Natural killer cell (primary cell): Measurements from ENCODE around the gene ARHGAP30. TPM values are rescaled to one million over a fixed set of nuclear protein-coding genes. Genes with fewer than 3 reads are reported as not detected.

Experiments
- ATAC-seq, 3 donors: fragments of 150-1000 bp in 2 of 3; fragments of 200-7000 bp in 1 of 3; cut with Tn5 transposase; 1 replicate in 1 of 3; 2 replicates in 2 of 3; pipeline ENCODE4 v1.10.0; 2021; ENCODE audit warnings: mild to moderate bottlenecking in 2 of 3, moderate library complexity in 2 of 3
- DNase-seq, 2 donors: peaks; one replicate each; pipeline versions ENCODE4 v3.0.0 to v3.0.0-alpha.2; 2013 to 2021; ENCODE audit warnings: mixed read lengths in 1 of 2
- H3K27ac ChIP-seq: one replicate; pipeline ENCODE4 v1.5.1; 2013; ENCODE audit warnings: mild to moderate bottlenecking, low read length
- H3K27me3 ChIP-seq: one replicate; pipeline ENCODE4 v1.6.1; 2013; ENCODE audit warnings: low read length; ENCODE audit not compliant: control insufficient read depth, insufficient read depth
- H3K36me3 ChIP-seq: one replicate; pipeline ENCODE4 v1.6.1; 2013; ENCODE audit warnings: low read length; ENCODE audit not compliant: control insufficient read depth, insufficient read depth
- H3K4me1 ChIP-seq: one replicate; pipeline ENCODE4 v1.6.1; 2013; ENCODE audit warnings: low read length; ENCODE audit not compliant: control insufficient read depth, insufficient read depth
- H3K4me3 ChIP-seq: one replicate; pipeline ENCODE4 v1.5.1; 2013; ENCODE audit warnings: low read length
- H3K9me3 ChIP-seq: one replicate; pipeline ENCODE4 v1.6.1; 2013; ENCODE audit warnings: low read length; ENCODE audit not compliant: control insufficient read depth, insufficient read depth
- H3K27ac Mint-ChIP-seq, 2 donors: one replicate each; pipeline ENCODE4 v1.8.0; 2022; ENCODE audit warnings: mild to moderate bottlenecking in 2 of 2, mixed read lengths in 2 of 2, moderate library complexity in 1 of 2
- H3K27me3 Mint-ChIP-seq, 2 donors: one replicate each; pipeline ENCODE4 v1.8.0; 2022; ENCODE audit warnings: low read depth in 2 of 2, mixed read lengths in 2 of 2
- H3K36me3 Mint-ChIP-seq: one replicate; pipeline ENCODE4 v1.8.0; 2022; ENCODE audit warnings: mixed read lengths
- H3K4me1 Mint-ChIP-seq, 2 donors: one replicate each; pipeline ENCODE4 v1.8.0; 2022; ENCODE audit warnings: mixed read lengths in 2 of 2
- H3K4me3 Mint-ChIP-seq: one replicate; pipeline ENCODE4 v1.8.0; 2022; ENCODE audit warnings: mild to moderate bottlenecking, moderate library complexity, mixed read lengths
- H3K9me3 Mint-ChIP-seq, 2 donors: one replicate each; pipeline ENCODE4 v1.8.0; 2022; ENCODE audit warnings: mixed read lengths in 2 of 2
- WGBS: methylation state at CpG from one replicate; pipeline ENCODE4 v1.1.7; 2013; ENCODE audit warnings: missing lambda C conversion rate; ENCODE audit not compliant: insufficient coverage; 5-methylcytosine and 5-hydroxymethylcytosine counted together
- intact Hi-C: fragments of 100-400 bp; cut with micrococcal nuclease; formaldehyde crosslinking; loops from one replicate; pipeline ENCODE4 v1.14.2; 2022
- total RNA-seq, 4 donors: library from RNA; stranded (reverse); fragments of 120-200 nt in 1 of 4; gene quantifications; one replicate each; pipeline versions ENCODE4 v1.2.3 to v1.2.4, GENCODE V29; 2013 to 2022
- TF ChIP-seq, protein P1 (sequence below): fragments of 200-600 bp; IDR thresholded peaks from one replicate; pipeline ENCODE4 v1.8.0; 2022; ENCODE audit warnings: antibody characterized with exemption

The ARHGAP30 gene
- total RNA-seq, 3 donors from 2014 or later (not counting 1 experiment from before 2014, with no cell fraction given) = 246 to 310 (median 272) TPM

DNA sequence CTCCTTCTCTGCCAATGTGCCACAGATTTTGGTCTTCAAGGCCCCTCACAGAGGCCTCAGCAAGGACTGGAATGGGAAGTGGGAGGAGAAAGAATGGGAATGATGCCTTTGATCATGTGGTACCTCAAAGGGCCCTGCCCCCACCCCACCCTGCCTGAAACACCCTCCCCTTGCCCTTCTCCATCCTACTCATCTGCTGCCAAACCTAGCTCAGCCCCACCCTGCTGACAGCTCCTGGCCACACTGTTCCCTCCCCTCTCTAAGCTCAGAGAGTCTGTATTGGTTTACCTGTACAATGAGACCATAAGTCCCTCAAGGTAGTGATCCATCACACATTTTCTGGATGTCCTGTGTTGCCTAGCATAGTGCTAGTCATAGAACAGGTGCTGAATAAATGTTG, 6.7 kb upstream of the ARHGAP30 start:
- ATAC-seq = no peak
- H3K36me3 ChIP-seq = no peaks in the 10 kb centered on the region
- H3K27ac Mint-ChIP-seq = no peak overlapping the region
- H3K9me3 ChIP-seq = no peaks in the 10 kb centered on the region
- TF ChIP-seq, protein P1, sequence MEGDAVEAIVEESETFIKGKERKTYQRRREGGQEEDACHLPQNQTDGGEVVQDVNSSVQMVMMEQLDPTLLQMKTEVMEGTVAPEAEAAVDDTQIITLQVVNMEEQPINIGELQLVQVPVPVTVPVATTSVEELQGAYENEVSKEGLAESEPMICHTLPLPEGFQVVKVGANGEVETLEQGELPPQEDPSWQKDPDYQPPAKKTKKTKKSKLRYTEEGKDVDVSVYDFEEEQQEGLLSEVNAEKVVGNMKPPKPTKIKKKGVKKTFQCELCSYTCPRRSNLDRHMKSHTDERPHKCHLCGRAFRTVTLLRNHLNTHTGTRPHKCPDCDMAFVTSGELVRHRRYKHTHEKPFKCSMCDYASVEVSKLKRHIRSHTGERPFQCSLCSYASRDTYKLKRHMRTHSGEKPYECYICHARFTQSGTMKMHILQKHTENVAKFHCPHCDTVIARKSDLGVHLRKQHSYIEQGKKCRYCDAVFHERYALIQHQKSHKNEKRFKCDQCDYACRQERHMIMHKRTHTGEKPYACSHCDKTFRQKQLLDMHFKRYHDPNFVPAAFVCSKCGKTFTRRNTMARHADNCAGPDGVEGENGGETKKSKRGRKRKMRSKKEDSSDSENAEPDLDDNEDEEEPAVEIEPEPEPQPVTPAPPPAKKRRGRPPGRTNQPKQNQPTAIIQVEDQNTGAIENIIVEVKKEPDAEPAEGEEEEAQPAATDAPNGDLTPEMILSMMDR = no peak
- no peak overlapping the region for H3K4me3 Mint-ChIP-seq
- DNase-seq = no peak
- peaks cover 0 to 2% of the 10 kb centered on the region in 2 donors for H3K27me3 Mint-ChIP-seq
- peaks cover 13 to 24% of the 10 kb centered on the region in 2 donors for H3K4me1 Mint-ChIP-seq
- no peaks in the 10 kb centered on the region for H3K36me3 Mint-ChIP-seq
- intact Hi-C loops = loop anchor here (10.0 kb wide), 1 partner anchor 1252 kb away; the partner anchor contains the start of gene SLAMF8
- no peak overlapping the region for H3K27ac ChIP-seq
- no peaks in the 10 kb centered on the region for H3K9me3 Mint-ChIP-seq
- no peaks in the 10 kb centered on the region for H3K27me3 ChIP-seq
- H3K4me3 ChIP-seq = no peak overlapping the region
- peaks cover 11% of the 10 kb centered on the region for H3K4me1 ChIP-seq

DNA sequence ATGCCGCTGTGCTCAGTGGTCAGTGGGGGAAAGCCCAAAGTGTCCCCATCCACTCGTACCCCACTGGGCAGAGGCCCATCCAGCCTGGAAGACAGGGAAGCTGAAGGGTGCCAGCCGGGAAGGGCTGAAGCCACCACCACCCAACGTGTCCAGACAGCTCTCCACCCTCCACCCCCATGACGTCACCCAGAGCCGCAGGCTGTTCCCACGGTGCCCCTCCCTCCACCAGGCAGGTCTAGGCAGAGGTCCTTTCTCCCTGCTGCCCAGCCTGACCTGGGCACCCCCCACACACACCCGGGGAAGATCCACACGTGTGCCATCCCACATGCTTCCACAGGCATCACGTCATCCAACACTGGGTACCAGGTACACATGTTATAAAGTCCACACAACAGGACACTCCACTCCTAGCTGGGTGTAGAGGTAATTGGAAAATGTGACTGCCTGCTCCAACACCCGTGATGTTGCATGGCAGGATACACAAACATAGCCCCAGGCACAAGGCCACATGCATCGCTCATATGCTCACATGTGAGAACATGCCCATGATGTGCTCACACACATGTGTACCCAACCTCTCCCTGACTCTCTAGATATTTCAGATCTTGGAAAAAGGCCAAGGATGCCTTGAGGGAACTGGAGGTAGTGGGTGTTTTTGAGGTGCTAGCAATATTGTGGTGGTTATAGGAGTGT, 5.1 kb upstream of the ARHGAP30 start:
- no peaks in the 10 kb centered on the region for H3K27me3 ChIP-seq
- ATAC-seq (no peak), DNase-seq (no peak)
- Mint-ChIP-seq H3K27me3 (no peaks in the 10 kb centered on the region), H3K36me3 (no peaks in the 10 kb centered on the region), H3K4me1 (peaks cover 24 to 40% of the 10 kb centered on the region in 2 donors), H3K27ac (peak overlapping the region in 1 of 2 donors; percentile 48), H3K4me3 (no peak overlapping the region), H3K9me3 (no peaks in the 10 kb centered on the region)
- TF ChIP-seq, protein P1 = no peak
- H3K36me3 ChIP-seq = no peaks in the 10 kb centered on the region
- H3K27ac ChIP-seq = no peak overlapping the region
- H3K9me3 ChIP-seq = no peaks in the 10 kb centered on the region
- intact Hi-C loops = loop anchor here (10.0 kb wide), 1 partner anchor 1250 kb away; the partner anchor contains the start of gene SLAMF8
- peaks cover 27% of the 10 kb centered on the region for H3K4me1 ChIP-seq
- H3K4me3 ChIP-seq = no peak overlapping the region
- 89% methylated on average over 12 of the region's 12 CpGs for WGBS

DNA sequence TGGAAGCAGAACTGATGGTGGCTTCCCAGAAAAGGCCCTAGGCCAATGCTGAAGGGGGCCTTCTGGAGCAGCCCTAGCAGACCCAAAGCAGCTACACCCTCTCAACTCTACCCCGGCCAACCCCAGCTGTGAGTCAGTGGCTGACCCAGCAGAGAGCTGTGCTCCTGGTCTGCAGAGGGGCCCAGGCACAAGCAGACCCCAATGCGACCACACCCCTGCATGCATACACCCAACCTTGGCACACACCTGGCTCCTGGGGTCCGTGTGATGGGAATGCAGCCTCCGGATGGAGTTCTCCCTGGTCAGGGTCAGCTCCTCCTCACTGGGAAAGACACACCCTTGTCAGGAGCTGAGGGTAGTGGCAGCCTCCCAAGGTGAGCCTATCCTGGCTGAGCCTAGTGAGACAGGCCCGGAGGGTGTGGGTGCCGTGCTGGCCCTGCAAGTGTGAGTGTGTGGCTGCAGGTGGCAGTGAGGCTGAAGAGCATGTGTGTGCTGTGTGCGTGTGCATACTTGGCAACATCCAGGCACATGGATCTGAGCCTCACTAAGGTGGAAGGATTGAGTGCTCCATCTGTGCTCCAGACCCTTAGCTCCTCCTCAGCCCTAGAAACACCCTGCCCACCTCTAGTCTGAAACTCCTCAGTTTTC, 3.9 kb upstream of the ARHGAP30 start:
- Mint-ChIP-seq H3K36me3 (no peaks in the 10 kb centered on the region), H3K9me3 (no peaks in the 10 kb centered on the region), H3K27ac (peak overlapping the region in 1 of 2 donors; percentile 48), H3K4me1 (peaks cover 29 to 52% of the 10 kb centered on the region in 2 donors), H3K4me3 (no peak overlapping the region), H3K27me3 (no peaks in the 10 kb centered on the region)
- intact Hi-C loops = loop anchor here (10.0 kb wide), 1 partner anchor 1249 kb away; the partner anchor contains the start of gene SLAMF8
- 87% methylated on average over 7 of the region's 7 CpGs for WGBS
- H3K9me3 ChIP-seq = no peaks in the 10 kb centered on the region
- no peak for ATAC-seq
- no peaks in the 10 kb centered on the region for H3K36me3 ChIP-seq
- no peak overlapping the region for H3K27ac ChIP-seq
- no peaks in the 10 kb centered on the region for H3K27me3 ChIP-seq
- TF ChIP-seq, protein P1 = no peak
- DNase-seq = no peak
- peaks cover 27% of the 10 kb centered on the region for H3K4me1 ChIP-seq
- H3K4me3 ChIP-seq = no peak overlapping the region
